HCT116 (cell line): ENCODE data around the gene GLO1.

Experiments used
- EZH2 ChIP-seq: fragments of 200-600 bp; sonication (generic); IDR thresholded peaks from 2 replicates; pipeline ENCODE4 v1.6.1; 2017; ENCODE audit warnings: antibody characterized with exemption, mixed run types
- POLR2AphosphoS5 ChIP-seq: IDR thresholded peaks from 2 replicates; pipeline ENCODE4 v1.6.1; 2011; ENCODE audit warnings: mild to moderate bottlenecking, low read depth, low read length, moderate library complexity
- ZFX ChIP-seq: fragments of 450-650 bp; IDR thresholded peaks from 2 replicates; pipeline ENCODE4 v1.6.1; 2017

GRCh38 chr6:38703949-38704590 is 1.1 kb upstream of the GLO1 start:
- no peak for TF ChIP-seq POLR2AphosphoS5
- no peak for TF ChIP-seq EZH2
- TF ChIP-seq ZFX, result no peak
